BJ (cell line): ENCODE data around the gene MLLT1. TPM values are rescaled to one million over a fixed set of nuclear protein-coding genes. Genes with fewer than 3 reads are reported as not detected.

Experiments used
- CTCF ChIA-PET: fragments of 350-600 bp; formaldehyde crosslinking; extraction: SDS; loops from one replicate; lab custom pipeline; 2021; ENCODE audit warnings: antibody characterized with exemption, inconsistent platforms; lab: Yijun Ruan, JAX
- POLR2A ChIA-PET: fragments of 300-600 bp; sonication (Branson Sonifier 250); formaldehyde crosslinking; extraction: SDS; loops from one replicate; lab custom pipeline; 2021; ENCODE audit warnings: antibody characterized with exemption; lab: Charles Lee
- DNase-seq: peaks from one replicate; pipeline ENCODE4 v3.0.0-alpha.2; 2011; ENCODE audit warnings: low read depth
- H3K27me3 ChIP-seq: 2 replicates; pipeline ENCODE4 v1.6.0; 2011; ENCODE audit warnings: low read length; ENCODE audit not compliant: control insufficient read depth, insufficient read depth
- H3K36me3 ChIP-seq: 2 replicates; pipeline ENCODE4 v1.5.1; 2011; ENCODE audit warnings: low read length; ENCODE audit not compliant: control insufficient read depth, insufficient read depth
- H3K4me3 ChIP-seq: 2 replicates; pipeline ENCODE4 v1.5.1; 2011; ENCODE audit warnings: low read depth, mild to moderate bottlenecking, control low read depth, low read length
- CTCF ChIP-seq: IDR thresholded peaks from 2 replicates; pipeline ENCODE4 v1.5.1; 2011; ENCODE audit warnings: low read depth, mild to moderate bottlenecking, control low read depth, inconsistent platforms, low read length, moderate library complexity; ENCODE audit not compliant: insufficient read depth
- polyA plus RNA-seq: library from polyadenylated mRNA; depleted of rRNA; stranded (reverse); fragments of >200 nt; gene quantifications from 2 replicates; pipeline ENCODE4 v1.2.3, GENCODE V29; 2011

Gene MLLT1
- polyA plus RNA-seq, 1 experiment = 28.1 TPM

- TF ChIP-seq CTCF = no peak
- ChIA-PET CTCF (interaction anchor here (1.0 kb wide), 1 partner anchor 55 kb away, joined by 3 read pairs; no protein-coding TSS in a partner anchor), POLR2A (no interaction called here)
- H3K4me3 ChIP-seq = no peak overlapping the region
- H3K36me3 ChIP-seq = peaks cover 52% of the 10 kb centered on the region
- no peak for DNase-seq
- H3K27me3 ChIP-seq = no peaks in the 10 kb centered on the region
Observed at GRCh38 chr19:6222884-6223283, 56.9 kb downstream of the MLLT1 start.

- ChIA-PET CTCF (interaction anchor here (0.7 to 5.9 kb wide), 5 partner anchors 11 to 260 kb away, joined by 3 to 160 read pairs (median 3); partner anchors contain the start of gene DENND1C), POLR2A (interaction anchor here (0.5 kb wide), 1 partner anchor 186 kb away, joined by 9 read pairs; no protein-coding TSS in a partner anchor)
Observed at GRCh38 chr19:6221878-6222746, 57.7 kb downstream of the MLLT1 start.

GRCh38 chr19:6221220-6221877 is 58.4 kb downstream of the MLLT1 start:
- peaks cover 50% of the 10 kb centered on the region for H3K36me3 ChIP-seq
- POLR2A ChIA-PET = no interaction called here
- no peak for DNase-seq
- CTCF ChIA-PET = interaction anchor here (0.8 to 5.9 kb wide), 3 partner anchors 56 to 260 kb away, joined by 3 to 160 read pairs (median 38); partner anchors contain the start of gene DENND1C
- H3K4me3 ChIP-seq = no peak overlapping the region
- no peak for TF ChIP-seq CTCF
- no peaks in the 10 kb centered on the region for H3K27me3 ChIP-seq

More at GRCh38 chr19:6221878-6222746, 57.7 kb downstream of the MLLT1 start:
- H3K27me3 ChIP-seq = no peaks in the 10 kb centered on the region
- H3K36me3 ChIP-seq = peaks cover 52% of the 10 kb centered on the region
- TF ChIP-seq CTCF = no peak
- no peak for DNase-seq
- H3K4me3 ChIP-seq = no peak overlapping the region

- TF ChIP-seq CTCF = no peak
- no peak for DNase-seq
- ChIA-PET CTCF (interaction anchor here (0.7 to 5.9 kb wide), 6 partner anchors 40 to 86 kb away, joined by 3 to 160 read pairs (median 10); no protein-coding TSS in a partner anchor), POLR2A (no interaction called here)
- no peaks in the 10 kb centered on the region for H3K27me3 ChIP-seq
- peaks cover 45% of the 10 kb centered on the region for H3K36me3 ChIP-seq
- no peak overlapping the region for H3K4me3 ChIP-seq
Observed at GRCh38 chr19:6220385-6221191, 59.2 kb downstream of the MLLT1 start.
